Rectal smooth muscle tissue (tissue), 1 donor: ENCODE measurements around the gene WDR18.
A peak's percentile ranks its signal among the peaks of the same experiment; 100 is the strongest.

Experiments
- H3K27ac ChIP-seq: one replicate; pipeline ENCODE4 v1.7.0; 2013; ENCODE audit warnings: low read depth, low read length, inconsistent platforms
- H3K27me3 ChIP-seq: one replicate; pipeline ENCODE4 v1.7.0; 2013; ENCODE audit warnings: low read length; ENCODE audit not compliant: control insufficient read depth, insufficient read depth
- H3K36me3 ChIP-seq: one replicate; pipeline ENCODE4 v1.7.0; 2013; ENCODE audit warnings: low read length; ENCODE audit not compliant: control insufficient read depth, insufficient read depth
- H3K4me1 ChIP-seq: one replicate; pipeline ENCODE4 v1.7.0; 2013; ENCODE audit warnings: low read length; ENCODE audit not compliant: control insufficient read depth, insufficient read depth
- H3K4me3 ChIP-seq: one replicate; pipeline ENCODE4 v1.7.0; 2013; ENCODE audit warnings: low read length
- H3K9ac ChIP-seq: one replicate; pipeline ENCODE4 v1.7.0; 2013; ENCODE audit warnings: low read length

Gene WDR18

GRCh38 chr19:944171-944567 lies 40.0 kb upstream of the WDR18 start:
- no peaks in the 10 kb centered on the region for H3K4me1 ChIP-seq
- no peak overlapping the region for H3K27ac ChIP-seq
- no peak overlapping the region for H3K9ac ChIP-seq
- no peaks in the 10 kb centered on the region for H3K27me3 ChIP-seq
- no peaks in the 10 kb centered on the region for H3K36me3 ChIP-seq
- H3K4me3 ChIP-seq: peak overlapping the region; percentile 15

GRCh38 chr19:944663-945241 lies 39.4 kb upstream of the WDR18 start:
- no peaks in the 10 kb centered on the region for H3K27me3 ChIP-seq
- no peaks in the 10 kb centered on the region for H3K36me3 ChIP-seq
- no peak overlapping the region for H3K27ac ChIP-seq
- H3K4me1 ChIP-seq: no peaks in the 10 kb centered on the region
- peak overlapping the region; percentile 15 for H3K4me3 ChIP-seq
- no peak overlapping the region for H3K9ac ChIP-seq

- no peak overlapping the region for H3K4me3 ChIP-seq
- H3K27ac ChIP-seq: no peak overlapping the region
- no peak overlapping the region for H3K9ac ChIP-seq
- no peaks in the 10 kb centered on the region for H3K27me3 ChIP-seq
- H3K36me3 ChIP-seq: no peaks in the 10 kb centered on the region
- no peaks in the 10 kb centered on the region for H3K4me1 ChIP-seq
These were observed 38.5 kb upstream of the WDR18 start for GRCh38 chr19:945401-946252.

- Histone ChIP-seq H3K27ac (no peak overlapping the region), H3K27me3 (no peaks in the 10 kb centered on the region), H3K9ac (no peak overlapping the region), H3K36me3 (no peaks in the 10 kb centered on the region), H3K4me1 (no peaks in the 10 kb centered on the region), H3K4me3 (no peak overlapping the region)
These were observed 36.9 kb upstream of the WDR18 start for GRCh38 chr19:947090-947706.

GRCh38 chr19:947707-948539 lies 36.2 kb upstream of the WDR18 start:
- Histone ChIP-seq H3K4me3 (no peak overlapping the region), H3K27me3 (no peaks in the 10 kb centered on the region), H3K9ac (no peak overlapping the region), H3K27ac (no peak overlapping the region), H3K4me1 (no peaks in the 10 kb centered on the region), H3K36me3 (no peaks in the 10 kb centered on the region)

- Histone ChIP-seq H3K36me3 (no peaks in the 10 kb centered on the region), H3K4me1 (no peaks in the 10 kb centered on the region), H3K9ac (no peak overlapping the region), H3K27me3 (no peaks in the 10 kb centered on the region), H3K27ac (no peak overlapping the region), H3K4me3 (no peak overlapping the region)
These were observed 35.2 kb upstream of the WDR18 start for GRCh38 chr19:948842-949496.

- no peak overlapping the region for H3K4me3 ChIP-seq
- H3K27me3 ChIP-seq: no peaks in the 10 kb centered on the region
- H3K4me1 ChIP-seq: no peaks in the 10 kb centered on the region
- no peak overlapping the region for H3K27ac ChIP-seq
- H3K9ac ChIP-seq: no peak overlapping the region
- no peaks in the 10 kb centered on the region for H3K36me3 ChIP-seq
These were observed 33.6 kb upstream of the WDR18 start for GRCh38 chr19:950352-951066.

- Histone ChIP-seq H3K4me3 (no peak overlapping the region), H3K36me3 (no peaks in the 10 kb centered on the region), H3K27me3 (no peaks in the 10 kb centered on the region), H3K9ac (no peak overlapping the region), H3K4me1 (no peaks in the 10 kb centered on the region), H3K27ac (no peak overlapping the region)
These were observed 32.0 kb upstream of the WDR18 start for GRCh38 chr19:952049-952679.

GRCh38 chr19:952680-953444 lies 31.3 kb upstream of the WDR18 start:
- H3K4me1 ChIP-seq: no peaks in the 10 kb centered on the region
- H3K27me3 ChIP-seq: no peaks in the 10 kb centered on the region
- no peak overlapping the region for H3K9ac ChIP-seq
- H3K27ac ChIP-seq: no peak overlapping the region
- H3K4me3 ChIP-seq: peak overlapping the region; percentile 41
- H3K36me3 ChIP-seq: no peaks in the 10 kb centered on the region

- no peak overlapping the region for H3K4me3 ChIP-seq
- H3K9ac ChIP-seq: no peak overlapping the region
- no peaks in the 10 kb centered on the region for H3K4me1 ChIP-seq
- no peak overlapping the region for H3K27ac ChIP-seq
- no peaks in the 10 kb centered on the region for H3K27me3 ChIP-seq
- no peaks in the 10 kb centered on the region for H3K36me3 ChIP-seq
These were observed 30.5 kb upstream of the WDR18 start for GRCh38 chr19:953445-954271.
